ENCODE measurements around the gene IGFBP2. TPM values are rescaled to one million over a fixed set of nuclear protein-coding genes. Genes with fewer than 3 reads are reported as not detected.

The IGFBP2 gene
- total and polyA plus RNA-seq, 2 donors (not counting 1 experiment from before 2014, with no cell fraction given) = not detected

DNA sequence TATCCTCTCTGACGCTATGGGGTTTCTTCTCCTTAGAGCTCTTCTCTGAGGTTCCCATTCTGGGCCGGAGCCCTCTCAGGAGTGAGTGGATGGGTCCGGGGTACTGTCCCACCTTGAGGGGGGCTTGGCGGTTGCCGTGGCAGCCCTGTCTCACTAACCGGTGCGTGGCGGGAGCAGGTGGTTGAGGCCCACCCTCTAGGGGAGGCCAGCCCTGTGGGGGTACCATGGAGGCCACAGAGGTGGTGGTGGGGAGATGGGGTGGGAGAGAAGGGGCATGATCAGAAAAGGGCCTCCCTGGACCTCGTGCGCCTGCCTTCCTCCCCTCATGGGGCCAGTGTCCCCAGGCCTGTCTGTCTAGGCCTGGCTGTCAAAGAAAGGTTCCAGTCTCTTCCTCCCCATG, 39.8 kb downstream of the IGFBP2 start:
- no peaks in the 10 kb centered on the region for H3K4me1 ChIP-seq (ENCODE audit: control insufficient read depth in 2 of 2, insufficient read depth in 2 of 2, low read length in 2 of 2)
- Mint-ChIP-seq H3K4me3 (no peak overlapping the region), H3K27me3 (peaks cover 35% of the 10 kb centered on the region), H3K9me3 (ENCODE audit: insufficient read depth) (no peaks in the 10 kb centered on the region), H3K4me1 (no peaks in the 10 kb centered on the region), H3K27ac (no peak overlapping the region)
- H3K27me3 ChIP-seq (replicated peaks in 1 of 4; ENCODE audit: control extremely low read depth in 1 of 4, control insufficient read depth in 3 of 4, insufficient read depth in 4 of 4, low read length in 3 of 4) = peaks cover 0 to 13% (median 0%) of the 10 kb centered on the region in 4 experiments
- CTCF ChIA-PET = no interaction called here
- no peak overlapping the region for H3K4me2 ChIP-seq (replicated peaks; ENCODE audit: low read depth, low read length, poor library complexity, severe bottlenecking)
- no peaks in the 10 kb centered on the region for H3K9me3 ChIP-seq (ENCODE audit: control extremely low read depth in 1 of 3, control insufficient read depth in 2 of 3, insufficient read depth in 1 of 3, low read length in 2 of 3)
- H3K79me2 ChIP-seq (ENCODE audit: control insufficient read depth, insufficient read depth, low read length) = no peaks in the 10 kb centered on the region
- no peak overlapping the region for H3K4me3 ChIP-seq (ENCODE audit: control extremely low read depth in 1 of 5, extremely low read depth in 1 of 5, insufficient read depth in 1 of 5, low read depth in 2 of 5, low read length in 4 of 5)
- intact Hi-C loops (cut with micrococcal nuclease) = no loop called here
- 94% methylated on average over 8 of the region's 10 CpGs for WGBS (ENCODE audit: insufficient coverage)
- H3K27ac ChIP-seq (ENCODE audit: low read length in 2 of 2) = no peak overlapping the region
- H2AFZ ChIP-seq (ENCODE audit: insufficient read depth, low read depth, low read length, poor library complexity, severe bottlenecking) = no peak overlapping the region
- ATAC-seq (ENCODE audit: low read depth) (no peak), DNase-seq (no peak)
- no peaks in the 10 kb centered on the region for H3K36me3 ChIP-seq (replicated peaks in 1 of 2; ENCODE audit: control extremely low read depth in 1 of 2, control insufficient read depth in 1 of 2, extremely low read depth in 1 of 2, insufficient read depth in 2 of 2, low read length in 1 of 2)
- POLR2A ChIA-PET = no interaction called here
- no peaks in the 10 kb centered on the region for H4K20me1 ChIP-seq (ENCODE audit: control insufficient read depth, insufficient read depth, low read length, poor library complexity, severe bottlenecking)
- TF ChIP-seq, protein P1, sequence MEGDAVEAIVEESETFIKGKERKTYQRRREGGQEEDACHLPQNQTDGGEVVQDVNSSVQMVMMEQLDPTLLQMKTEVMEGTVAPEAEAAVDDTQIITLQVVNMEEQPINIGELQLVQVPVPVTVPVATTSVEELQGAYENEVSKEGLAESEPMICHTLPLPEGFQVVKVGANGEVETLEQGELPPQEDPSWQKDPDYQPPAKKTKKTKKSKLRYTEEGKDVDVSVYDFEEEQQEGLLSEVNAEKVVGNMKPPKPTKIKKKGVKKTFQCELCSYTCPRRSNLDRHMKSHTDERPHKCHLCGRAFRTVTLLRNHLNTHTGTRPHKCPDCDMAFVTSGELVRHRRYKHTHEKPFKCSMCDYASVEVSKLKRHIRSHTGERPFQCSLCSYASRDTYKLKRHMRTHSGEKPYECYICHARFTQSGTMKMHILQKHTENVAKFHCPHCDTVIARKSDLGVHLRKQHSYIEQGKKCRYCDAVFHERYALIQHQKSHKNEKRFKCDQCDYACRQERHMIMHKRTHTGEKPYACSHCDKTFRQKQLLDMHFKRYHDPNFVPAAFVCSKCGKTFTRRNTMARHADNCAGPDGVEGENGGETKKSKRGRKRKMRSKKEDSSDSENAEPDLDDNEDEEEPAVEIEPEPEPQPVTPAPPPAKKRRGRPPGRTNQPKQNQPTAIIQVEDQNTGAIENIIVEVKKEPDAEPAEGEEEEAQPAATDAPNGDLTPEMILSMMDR (IDR thresholded peaks at IDR 0.05) = no peak
- no peak for TF ChIP-seq EZH2 (IDR thresholded peaks at IDR 0.05; ENCODE audit: borderline replicate concordance, insufficient read depth, low read depth, low read length, poor library complexity, severe bottlenecking)
- no peak overlapping the region for H3K9ac ChIP-seq (ENCODE audit: low read length)

DNA sequence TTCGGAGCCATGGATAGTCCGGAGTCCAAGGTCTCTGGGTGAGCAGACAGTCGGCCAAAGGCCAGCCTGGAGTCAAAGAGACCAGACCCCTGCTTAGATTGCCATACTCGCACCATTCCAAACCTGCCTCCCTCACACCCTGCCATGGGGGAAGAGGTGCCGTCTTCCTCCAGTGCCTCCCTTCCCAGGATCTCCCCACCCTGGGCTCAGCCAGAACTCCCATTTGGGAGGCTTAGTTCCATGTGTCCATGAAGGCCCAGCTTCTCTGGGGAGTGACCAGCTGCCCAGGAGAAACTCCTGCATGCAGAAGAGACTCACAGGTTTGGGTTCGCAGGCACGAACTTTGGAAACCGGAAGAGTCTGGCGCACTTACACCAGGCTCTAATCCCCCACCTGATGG, 40.4 kb downstream of the IGFBP2 start:
- no peak for DNase-seq
- no peaks in the 10 kb centered on the region for H3K36me3 ChIP-seq (replicated peaks in 1 of 2; ENCODE audit: control extremely low read depth in 1 of 2, control insufficient read depth in 1 of 2, extremely low read depth in 1 of 2, insufficient read depth in 2 of 2, low read length in 1 of 2)
- H3K9me3 ChIP-seq (ENCODE audit: control extremely low read depth in 1 of 3, control insufficient read depth in 2 of 3, insufficient read depth in 1 of 3, low read length in 2 of 3) = no peaks in the 10 kb centered on the region
- no peak overlapping the region for H3K27ac ChIP-seq (ENCODE audit: low read length in 2 of 2)
- Mint-ChIP-seq H3K9me3 (ENCODE audit: insufficient read depth) (no peaks in the 10 kb centered on the region), H3K27me3 (peaks cover 31% of the 10 kb centered on the region), H3K27ac (no peak overlapping the region), H3K4me1 (no peaks in the 10 kb centered on the region), H3K4me3 (no peak overlapping the region)
- ATAC-seq (ENCODE audit: low read depth) = no peak
- H3K9ac ChIP-seq (ENCODE audit: low read length) = no peak overlapping the region
- intact Hi-C loops (cut with micrococcal nuclease) = no loop called here
- no peaks in the 10 kb centered on the region for H3K79me2 ChIP-seq (ENCODE audit: control insufficient read depth, insufficient read depth, low read length)
- H4K20me1 ChIP-seq (ENCODE audit: control insufficient read depth, insufficient read depth, low read length, poor library complexity, severe bottlenecking) = no peaks in the 10 kb centered on the region
- no peak overlapping the region for H3K4me2 ChIP-seq (replicated peaks; ENCODE audit: low read depth, low read length, poor library complexity, severe bottlenecking)
- H3K27me3 ChIP-seq (replicated peaks in 1 of 4; ENCODE audit: control extremely low read depth in 1 of 4, control insufficient read depth in 3 of 4, insufficient read depth in 4 of 4, low read length in 3 of 4) = peaks cover 0 to 13% (median 0%) of the 10 kb centered on the region in 4 experiments
- no peaks in the 10 kb centered on the region for H3K4me1 ChIP-seq (ENCODE audit: control insufficient read depth in 2 of 2, insufficient read depth in 2 of 2, low read length in 2 of 2)
- POLR2A ChIA-PET = no interaction called here
- no peak overlapping the region for H2AFZ ChIP-seq (ENCODE audit: insufficient read depth, low read depth, low read length, poor library complexity, severe bottlenecking)
- no peak for TF ChIP-seq EZH2 (IDR thresholded peaks at IDR 0.05; ENCODE audit: borderline replicate concordance, insufficient read depth, low read depth, low read length, poor library complexity, severe bottlenecking)
- TF ChIP-seq, protein P1 (IDR thresholded peaks at IDR 0.05) = no peak
- no peak overlapping the region for H3K4me3 ChIP-seq (ENCODE audit: control extremely low read depth in 1 of 5, extremely low read depth in 1 of 5, insufficient read depth in 1 of 5, low read depth in 2 of 5, low read length in 4 of 5)
- WGBS (ENCODE audit: insufficient coverage) = 97% methylated on average over 8 of the region's 9 CpGs
- CTCF ChIA-PET = no interaction called here
